Lower leg skin (tissue), 4 donors: ENCODE results near the gene PAX7. TPM values are rescaled to one million over a fixed set of nuclear protein-coding genes. Genes with fewer than 3 reads are reported as not detected.

Experiments used
- DNase-seq, 2 donors: peaks; one replicate each; pipeline ENCODE4 v3.0.0-alpha.2; 2019; ENCODE audit warnings: low spot score in 2 of 2
- H3K4me3 ChIP-seq: fragments of 200-600 bp; sonication (generic); 2 replicates; pipeline ENCODE4 v1.5.1; 2017; ENCODE audit warnings: mild to moderate bottlenecking, low read depth; ENCODE audit not compliant: poor library complexity, severe bottlenecking
- CTCF ChIP-seq, 3 donors: fragments of 450-650 bp; IDR thresholded peaks; one replicate each; pipeline ENCODE4 v1.5.1; 2016; ENCODE audit warnings: antibody characterized with exemption in 3 of 3, mild to moderate bottlenecking in 3 of 3, moderate library complexity in 2 of 3
- POLR2A ChIP-seq, 2 donors: fragments of 450-650 bp; IDR thresholded peaks; one replicate each; pipeline ENCODE4 v1.6.1; 2016 to 2017; ENCODE audit warnings: antibody characterized with exemption in 2 of 2, mild to moderate bottlenecking in 1 of 2, moderate library complexity in 1 of 2
- WGBS, 2 donors: methylation state at CpG; one replicate each; pipeline ENCODE4 v1.1.5; 2018; 5-methylcytosine and 5-hydroxymethylcytosine counted together
- intact Hi-C: fragments of 100-400 bp; cut with DNase I; formaldehyde crosslinking; loops from one replicate; pipeline ENCODE4 v1.15.0; 2023; ENCODE audit warnings: low total_unique reads
- total RNA-seq, 4 donors: library from RNA; depleted of rRNA; stranded (reverse); fragments of >200 nt; gene quantifications; one replicate each; pipeline ENCODE4 v1.1.0, GENCODE V29; 2016

PAX7 gene
- total RNA-seq, 4 donors from 2014 or later = 0.06 to 0.11 TPM; not detected in 2

- no peak for DNase-seq
- TF ChIP-seq CTCF (IDR thresholded peaks at IDR 0.05) (no peak), POLR2A (IDR thresholded peaks at IDR 0.05) (no peak)
- intact Hi-C loops = no loop called here
- H3K4me3 ChIP-seq = no peak overlapping the region
- 21 to 40% methylated on average over 1 of the region's 1 CpG for WGBS, 2 donors
Measured at GRCh38 chr1:18652791-18653190, 22.1 kb downstream of the PAX7 start.

GRCh38 chr1:18653367-18653766 is 22.7 kb downstream of the PAX7 start:
- 56 to 59% methylated on average over 8 of the region's 8 CpGs for WGBS, 2 donors
- intact Hi-C loops = no loop called here
- TF ChIP-seq POLR2A (IDR thresholded peaks at IDR 0.05) (no peak), CTCF (IDR thresholded peaks at IDR 0.05) (no peak)
- DNase-seq = no peak
- H3K4me3 ChIP-seq = no peak overlapping the region

GRCh38 chr1:18653916-18654315 is 23.3 kb downstream of the PAX7 start:
- 19 to 26% methylated on average over 12 to 13 of the region's 13 CpGs for WGBS, 2 donors
- no peak for TF ChIP-seq POLR2A (IDR thresholded peaks at IDR 0.05)
- TF ChIP-seq CTCF (IDR thresholded peaks at IDR 0.05) = no peak
- DNase-seq = no peak
- H3K4me3 ChIP-seq = no peak overlapping the region
- intact Hi-C loops = no loop called here

- 89 to 91% methylated on average over 5 of the region's 5 CpGs for WGBS, 2 donors
Measured at GRCh38 chr1:18654599-18654998, 24.0 kb downstream of the PAX7 start.

GRCh38 chr1:18657506-18658201 is 27.0 kb downstream of the PAX7 start:
- 73 to 74% methylated on average over 17 of the region's 17 CpGs for WGBS, 2 donors
- H3K4me3 ChIP-seq = no peak overlapping the region
- TF ChIP-seq CTCF (IDR thresholded peaks at IDR 0.05) (no peak), POLR2A (IDR thresholded peaks at IDR 0.05) (no peak)
- no peak for DNase-seq
- intact Hi-C loops = no loop called here

More at GRCh38 chr1:18654599-18654998, 24.0 kb downstream of the PAX7 start:
- no peak for TF ChIP-seq CTCF (IDR thresholded peaks at IDR 0.05)
- no peak for TF ChIP-seq POLR2A (IDR thresholded peaks at IDR 0.05)
- intact Hi-C loops = no loop called here
- no peak overlapping the region for H3K4me3 ChIP-seq
- DNase-seq = no peak

GRCh38 chr1:18658831-18659230 is 28.2 kb downstream of the PAX7 start:
- no peak overlapping the region for H3K4me3 ChIP-seq
- TF ChIP-seq CTCF (IDR thresholded peaks at IDR 0.05) (no peak), POLR2A (IDR thresholded peaks at IDR 0.05) (no peak)
- no peak for DNase-seq
- 85 to 87% methylated on average over 1 of the region's 1 CpG for WGBS, 2 donors
- intact Hi-C loops = no loop called here
